ENCODE data around the gene CLMP. TPM values are rescaled to one million over a fixed set of nuclear protein-coding genes. Genes with fewer than 3 reads are reported as not detected.

CLMP gene
- total and polyA plus RNA-seq, 2 donors (not counting 3 experiments of a cell fraction or from before 2014, with no cell fraction given), result 0.03 to 0.18 TPM

DNA sequence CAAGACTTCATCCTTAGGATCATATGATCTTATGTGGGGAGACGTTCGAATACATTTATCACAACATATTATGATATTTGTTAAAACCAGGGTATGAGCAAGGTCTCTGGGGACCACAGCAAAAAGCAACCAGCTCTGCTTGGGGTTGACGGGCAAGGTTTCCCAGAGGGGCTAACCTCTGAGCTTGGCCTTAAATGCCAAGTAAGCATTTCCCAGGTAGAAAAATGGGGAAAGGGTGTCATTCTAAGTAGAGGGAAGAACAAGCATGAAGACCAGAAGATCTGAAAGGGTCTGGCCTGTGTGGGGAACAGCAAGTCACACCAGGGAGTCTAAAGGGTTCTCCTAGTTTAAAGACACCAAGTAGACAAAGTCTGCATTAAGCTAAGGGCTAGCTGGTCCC lies 24.1 kb downstream of the CLMP start:
- no peaks in the 10 kb centered on the region for H3K36me3 ChIP-seq (ENCODE audit: control insufficient read depth in 2 of 2, extremely low read depth in 1 of 2, insufficient read depth in 2 of 2, low read length in 2 of 2)
- no peak overlapping the region for H3K27ac ChIP-seq (ENCODE audit: insufficient read depth, low read depth, low read length)
- H4K20me1 ChIP-seq (replicated peaks; ENCODE audit: control insufficient read depth, extremely low read depth, insufficient read depth, low read length), result no peaks in the 10 kb centered on the region
- no peak overlapping the region for H2AFZ ChIP-seq (ENCODE audit: low read depth, low read length)
- no peak overlapping the region for H3K4me3 ChIP-seq (replicated peaks in 1 of 3; ENCODE audit: insufficient read depth in 1 of 3, low read depth in 1 of 3, low read length in 3 of 3)
- H3K9me3 ChIP-seq (replicated peaks; ENCODE audit: control insufficient read depth, insufficient read depth, low read length), result no peaks in the 10 kb centered on the region
- BruUV-seq (replicated peaks), result no TSS peak
- H3K4me1 ChIP-seq (ENCODE audit: control insufficient read depth, extremely low read depth, insufficient read depth, low read length), result no peaks in the 10 kb centered on the region
- ChIA-PET CTCF (interaction anchor here (1.2 kb wide), 1 partner anchor 90 kb away, joined by 3 read pairs; no protein-coding TSS in a partner anchor), POLR2A (no interaction called here)
- FAIRE-seq, result no peak
- DNase-seq (ENCODE audit: low read depth, low spot score), result no peak
- no peaks in the 10 kb centered on the region for H3K9me1 ChIP-seq (replicated peaks; ENCODE audit: control insufficient read depth, extremely low read depth, insufficient read depth, low read length)
- intact Hi-C loops (cut with micrococcal nuclease) (no loop called here), dilution Hi-C loops (cut with MboI; ENCODE audit: extremely low pct_ligation_motif_present, low sequenced_read_pairs) (no loop called here)
- peaks cover 0 to 1% of the 10 kb centered on the region in 2 experiments for H3K27me3 ChIP-seq (ENCODE audit: control insufficient read depth in 2 of 2, insufficient read depth in 2 of 2, low read length in 2 of 2)
- TF ChIP-seq, protein P1, sequence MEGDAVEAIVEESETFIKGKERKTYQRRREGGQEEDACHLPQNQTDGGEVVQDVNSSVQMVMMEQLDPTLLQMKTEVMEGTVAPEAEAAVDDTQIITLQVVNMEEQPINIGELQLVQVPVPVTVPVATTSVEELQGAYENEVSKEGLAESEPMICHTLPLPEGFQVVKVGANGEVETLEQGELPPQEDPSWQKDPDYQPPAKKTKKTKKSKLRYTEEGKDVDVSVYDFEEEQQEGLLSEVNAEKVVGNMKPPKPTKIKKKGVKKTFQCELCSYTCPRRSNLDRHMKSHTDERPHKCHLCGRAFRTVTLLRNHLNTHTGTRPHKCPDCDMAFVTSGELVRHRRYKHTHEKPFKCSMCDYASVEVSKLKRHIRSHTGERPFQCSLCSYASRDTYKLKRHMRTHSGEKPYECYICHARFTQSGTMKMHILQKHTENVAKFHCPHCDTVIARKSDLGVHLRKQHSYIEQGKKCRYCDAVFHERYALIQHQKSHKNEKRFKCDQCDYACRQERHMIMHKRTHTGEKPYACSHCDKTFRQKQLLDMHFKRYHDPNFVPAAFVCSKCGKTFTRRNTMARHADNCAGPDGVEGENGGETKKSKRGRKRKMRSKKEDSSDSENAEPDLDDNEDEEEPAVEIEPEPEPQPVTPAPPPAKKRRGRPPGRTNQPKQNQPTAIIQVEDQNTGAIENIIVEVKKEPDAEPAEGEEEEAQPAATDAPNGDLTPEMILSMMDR (IDR thresholded peaks at IDR 0.05; ENCODE audit: extremely low read depth in 1 of 2, insufficient read depth in 1 of 2, low read depth in 1 of 2, low read length in 2 of 2), result no peak
- TF ChIP-seq POLR2A (IDR thresholded peaks at IDR 0.05; ENCODE audit: low read depth, low read length) (no peak), EZH2 (IDR thresholded peaks at IDR 0.05; ENCODE audit: borderline replicate concordance, low read depth, low read length, severe bottlenecking) (no peak), JUN (IDR thresholded peaks at IDR 0.05; ENCODE audit: borderline replicate concordance, insufficient read depth, insufficient read length, low read depth) (no peak), FOS (IDR thresholded peaks at IDR 0.05; ENCODE audit: borderline replicate concordance, insufficient read depth, low read length) (no peak)
- TF ChIP-seq, protein P2, sequence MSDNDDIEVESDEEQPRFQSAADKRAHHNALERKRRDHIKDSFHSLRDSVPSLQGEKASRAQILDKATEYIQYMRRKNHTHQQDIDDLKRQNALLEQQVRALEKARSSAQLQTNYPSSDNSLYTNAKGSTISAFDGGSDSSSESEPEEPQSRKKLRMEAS (IDR thresholded peaks at IDR 0.05; ENCODE audit: insufficient read depth, insufficient read length), result no peak
- H3K9ac ChIP-seq (replicated peaks; ENCODE audit: extremely low read depth, insufficient read depth, low read length), result no peak overlapping the region
- no peaks in the 10 kb centered on the region for H3K79me2 ChIP-seq (ENCODE audit: control insufficient read depth, insufficient read depth, low read length)
- no peak overlapping the region for H3K4me2 ChIP-seq (ENCODE audit: insufficient read depth, low read length)
